ENCODE data around the gene GBP3. TPM values are rescaled to one million over a fixed set of nuclear protein-coding genes. Genes with fewer than 3 reads are reported as not detected.
A peak's percentile ranks its signal among the peaks of the same experiment; 100 is the strongest.

The GBP3 gene
- polyA plus RNA-seq, 1 of the 3 experiments (the other 2 are of a cell fraction) = 8.5 TPM

GRCh38 chr1:88990426-88990825 lies 32.2 kb downstream of the GBP3 start:
- 0 out of 4 replicates have a peak overlapping the region, but pooled peaks of 1 of the 2 experiments have one; percentile 19 for H3K4me3 ChIP-seq (ENCODE audit: low read depth in 2 of 2, low read length in 1 of 2)
- H3K9me2 ChIP-seq = no peaks in the 10 kb centered on the region
- H3K4me1 ChIP-seq (ENCODE audit: control insufficient read depth in 1 of 2, insufficient read depth in 2 of 2, low read depth in 1 of 2, low read length in 1 of 2) = peaks cover 17 to 19% of the 10 kb centered on the region in 2 experiments
- H3F3A ChIP-seq (replicated peaks; ENCODE audit: insufficient read depth) = peaks cover 6% of the 10 kb centered on the region
- no peak overlapping the region for H3K9ac ChIP-seq
- H3K27ac ChIP-seq (ENCODE audit: low read depth in 2 of 2, low read length in 1 of 2) = no peak overlapping the region; a peak in 1 of 4 replicates
- peaks cover 67% of the 10 kb centered on the region for H3K79me2 ChIP-seq (ENCODE audit: insufficient read depth)
- ChIA-PET CTCF (interaction anchor here (0.6 to 1.8 kb wide), 4 partner anchors 9 to 392 kb away, joined by 3 to 6 read pairs (median 4); no protein-coding TSS in a partner anchor), POLR2A (no interaction called here)
- no peak for DNase-seq
- TF ChIP-seq TAF1 (IDR thresholded peaks at IDR 0.05; ENCODE audit: borderline replicate concordance, low read depth, low read length) (no peak), FOXM1 (IDR thresholded peaks at IDR 0.05; ENCODE audit: low read depth) (no peak), ZBTB33 (IDR thresholded peaks at IDR 0.05; ENCODE audit: borderline replicate concordance, low read depth) (no peak), EP300 (IDR thresholded peaks at IDR 0.05; ENCODE audit: borderline replicate concordance in 1 of 2, low read depth in 1 of 2, low read length in 1 of 2) (no peak), RXRA (IDR thresholded peaks at IDR 0.05; ENCODE audit: borderline replicate concordance, low read depth) (no peak), REST (IDR thresholded peaks at IDR 0.05; ENCODE audit: low read depth, low read length) (no peak), FOXJ3 (CRISPR knock-in tag; IDR thresholded peaks at IDR 0.05) (no peak), MEF2A (IDR thresholded peaks at IDR 0.05; ENCODE audit: borderline replicate concordance, low read depth) (no peak), MXI1 (IDR thresholded peaks at IDR 0.05; ENCODE audit: low read depth, low read length) (no peak), GATA2 (CRISPR knock-in tag; IDR thresholded peaks at IDR 0.05) (no peak), ELF1 (IDR thresholded peaks at IDR 0.05) (no peak), JUND (IDR thresholded peaks at IDR 0.05) (no peak), USF2 (IDR thresholded peaks at IDR 0.05; ENCODE audit: borderline replicate concordance, low read depth, low read length) (no peak), RCOR1 (IDR thresholded peaks at IDR 0.05; ENCODE audit: low read length) (no peak), EZH2phosphoT487 (IDR thresholded peaks at IDR 0.05; ENCODE audit: borderline replicate concordance, low read depth) (no peak), CTCF (IDR thresholded peaks at IDR 0.05) (no peak), USF1 (IDR thresholded peaks at IDR 0.05; ENCODE audit: borderline replicate concordance, low read depth) (no peak), NFIC (IDR thresholded peaks at IDR 0.05; ENCODE audit: borderline replicate concordance) (no peak), RFX5 (IDR thresholded peaks at IDR 0.05; ENCODE audit: low read length) (no peak)
- H3K9me3 ChIP-seq = no peaks in the 10 kb centered on the region
- H3K36me3 ChIP-seq (replicated peaks in 1 of 2; ENCODE audit: control insufficient read depth in 1 of 2, insufficient read depth in 2 of 2, low read length in 1 of 2) = peaks cover 19 to 24% of the 10 kb centered on the region in 2 experiments
- 88% methylated on average over 1 of the region's 1 CpG for whole genome bisulfite sequencing (ENCODE audit: low lambda C conversion rate)
- H2AFZ ChIP-seq (ENCODE audit: low read depth) = no peak overlapping the region
- no peaks in the 10 kb centered on the region for H4K20me1 ChIP-seq (ENCODE audit: insufficient read depth)
- H3K27me3 ChIP-seq (ENCODE audit: insufficient read depth) = no peaks in the 10 kb centered on the region
- peak overlapping the region; percentile 79 for H3K4me2 ChIP-seq

Measured in SK-N-SH (cell line).